HEK293 (cell line): ENCODE results near the gene COA8.

Experiments used
- CTCF ChIA-PET: fragments of 350-600 bp; formaldehyde crosslinking; extraction: SDS; loops from one replicate; lab custom pipeline; 2021; ENCODE audit warnings: antibody characterized with exemption; lab: Yijun Ruan, JAX
- POLR2A ChIA-PET: fragments of 300-600 bp; formaldehyde crosslinking; extraction: SDS; loops from one replicate; lab custom pipeline; 2020; ENCODE audit warnings: antibody characterized with exemption, inconsistent platforms; lab: Yijun Ruan, JAX
- H3K27ac ChIP-seq: fragments of 200-500 bp; sonication (Bioruptor generic); 2 replicates; pipeline ENCODE4 v1.5.1; 2014; ENCODE audit warnings: low read depth, low read length, control low read depth, inconsistent platforms; ENCODE audit errors: extremely low read depth
- H3K36me3 ChIP-seq, 2 experiments: fragments of 200-500 bp in 1 of 2; sonication (Bioruptor generic) in 1 of 2; 1 replicate in 1 of 2; 2 replicates in 1 of 2; pipeline ENCODE4 v1.5.1; 2014 to 2017; ENCODE audit warnings: inconsistent platforms in 2 of 2, low read length in 2 of 2; ENCODE audit not compliant: control insufficient read depth in 2 of 2, insufficient read depth in 1 of 2
- H3K4me1 ChIP-seq: fragments of 200-500 bp; sonication (Bioruptor generic); 2 replicates; pipeline ENCODE4 v1.5.1; 2014; ENCODE audit warnings: mild to moderate bottlenecking, low read length, inconsistent platforms; ENCODE audit not compliant: control insufficient read depth, insufficient read depth
- H3K4me3 ChIP-seq: 2 replicates; pipeline ENCODE4 v1.5.1; 2011; ENCODE audit warnings: low read depth, mild to moderate bottlenecking, control low read depth, low read length, moderate library complexity
- H3K9me3 ChIP-seq: fragments of 200-500 bp; sonication (Bioruptor generic); 2 replicates; pipeline ENCODE4 v1.5.1; 2014; ENCODE audit warnings: low read depth, low read length, inconsistent platforms; ENCODE audit not compliant: control insufficient read depth, insufficient read depth
- HOXA7 ChIP-seq: sonication (generic); formaldehyde crosslinking; IDR thresholded peaks from 2 replicates; pipeline ENCODE4 v1.8.1; 2022; ENCODE audit warnings: missing genetic modification reagents, borderline replicate concordance
- HOXC10 ChIP-seq: sonication (generic); formaldehyde crosslinking; IDR thresholded peaks from 2 replicates; pipeline ENCODE4 v1.8.1; 2023; ENCODE audit warnings: mild to moderate bottlenecking, missing genetic modification reagents
- RBAK ChIP-seq: fragments of 450-650 bp; formaldehyde crosslinking; IDR thresholded peaks from 2 replicates; pipeline ENCODE4 v1.5.1; 2016; ENCODE audit warnings: missing biosample characterization, missing genetic modification characterization
- SETDB1 ChIP-seq: IDR thresholded peaks from one replicate; pipeline ENCODE4 v1.6.1; 2017; ENCODE audit warnings: mild to moderate bottlenecking, low read length, moderate library complexity, mixed read lengths; ENCODE audit not compliant: insufficient read length
- ZBTB21 ChIP-seq: fragments of 450-650 bp; formaldehyde crosslinking; IDR thresholded peaks from 2 replicates; pipeline ENCODE4 v1.5.1; 2017; ENCODE audit warnings: missing biosample characterization, missing genetic modification characterization
- ZBTB48 ChIP-seq: fragments of 450-650 bp; formaldehyde crosslinking; IDR thresholded peaks from 2 replicates; pipeline ENCODE4 v1.5.1; 2016; ENCODE audit warnings: missing biosample characterization, missing genetic modification characterization
- ZNF133 ChIP-seq: fragments of 450-650 bp; formaldehyde crosslinking; IDR thresholded peaks from 2 replicates; pipeline ENCODE4 v1.5.1; 2016; ENCODE audit warnings: missing biosample characterization, missing genetic modification characterization
- ZNF175 ChIP-seq: fragments of 450-650 bp; formaldehyde crosslinking; IDR thresholded peaks from 2 replicates; pipeline ENCODE4 v1.5.1; 2016; ENCODE audit warnings: missing biosample characterization, missing genetic modification characterization
- ZNF302 ChIP-seq: fragments of 450-650 bp; formaldehyde crosslinking; IDR thresholded peaks from 2 replicates; pipeline ENCODE4 v1.5.1; 2016; ENCODE audit warnings: missing biosample characterization, missing genetic modification characterization, low read depth
- ZNF335 ChIP-seq: fragments of 450-650 bp; formaldehyde crosslinking; conservative IDR thresholded peaks from 2 replicates; pipeline ENCODE4 v1.5.1; 2016; ENCODE audit warnings: missing biosample characterization, missing genetic modification characterization
- ZNF366 ChIP-seq: fragments of 450-650 bp; formaldehyde crosslinking; conservative IDR thresholded peaks from 2 replicates; pipeline ENCODE4 v1.5.1; 2016; ENCODE audit warnings: missing biosample characterization, missing genetic modification characterization
- ZNF394 ChIP-seq: fragments of 450-650 bp; formaldehyde crosslinking; IDR thresholded peaks from 2 replicates; pipeline ENCODE4 v1.5.1; 2016; ENCODE audit warnings: missing biosample characterization, missing genetic modification characterization, mild to moderate bottlenecking, moderate library complexity, borderline replicate concordance
- ZNF416 ChIP-seq: fragments of 450-650 bp; formaldehyde crosslinking; IDR thresholded peaks from 2 replicates; pipeline ENCODE4 v1.5.1; 2016; ENCODE audit warnings: missing biosample characterization, missing genetic modification characterization
- ZNF529 ChIP-seq: fragments of 450-650 bp; formaldehyde crosslinking; IDR thresholded peaks from 2 replicates; pipeline ENCODE4 v1.5.1; 2017; ENCODE audit warnings: missing genetic modification characterization, missing biosample characterization; ENCODE audit not compliant: insufficient replicate concordance
- ZNF624 ChIP-seq: fragments of 450-650 bp; formaldehyde crosslinking; IDR thresholded peaks from 2 replicates; pipeline ENCODE4 v1.5.1; 2017; ENCODE audit warnings: missing biosample characterization, missing genetic modification characterization
- ZNF843 ChIP-seq: fragments of 450-650 bp; formaldehyde crosslinking; IDR thresholded peaks from 2 replicates; pipeline ENCODE4 v1.5.1; 2016; ENCODE audit warnings: missing biosample characterization, missing genetic modification characterization
- TF ChIP-seq, protein P1 (sequence below): fragments of 450-650 bp; formaldehyde crosslinking; IDR thresholded peaks from 2 replicates; pipeline ENCODE4 v1.5.1; 2016; ENCODE audit warnings: missing biosample characterization, missing genetic modification characterization

The COA8 gene

DNA sequence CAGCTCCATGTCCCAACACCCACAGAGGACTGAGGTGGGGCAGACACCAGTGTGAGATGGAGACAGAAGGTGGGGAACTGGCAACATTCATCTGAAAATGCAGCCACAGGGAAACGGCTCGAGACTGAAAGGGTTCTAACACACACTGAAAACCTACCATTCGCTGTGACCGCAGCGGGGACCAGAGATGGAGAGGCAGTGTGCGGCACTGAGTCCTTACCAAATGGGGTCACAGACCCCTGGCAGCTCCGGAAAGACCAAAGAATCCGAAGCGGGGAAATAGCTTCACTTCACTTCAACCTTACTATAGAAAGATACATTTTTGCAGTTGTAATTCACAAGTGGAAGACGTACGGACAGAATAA is 9.9 kb upstream of the COA8 start (continued):
- no peak for TF ChIP-seq ZNF843
- TF ChIP-seq, protein P1, sequence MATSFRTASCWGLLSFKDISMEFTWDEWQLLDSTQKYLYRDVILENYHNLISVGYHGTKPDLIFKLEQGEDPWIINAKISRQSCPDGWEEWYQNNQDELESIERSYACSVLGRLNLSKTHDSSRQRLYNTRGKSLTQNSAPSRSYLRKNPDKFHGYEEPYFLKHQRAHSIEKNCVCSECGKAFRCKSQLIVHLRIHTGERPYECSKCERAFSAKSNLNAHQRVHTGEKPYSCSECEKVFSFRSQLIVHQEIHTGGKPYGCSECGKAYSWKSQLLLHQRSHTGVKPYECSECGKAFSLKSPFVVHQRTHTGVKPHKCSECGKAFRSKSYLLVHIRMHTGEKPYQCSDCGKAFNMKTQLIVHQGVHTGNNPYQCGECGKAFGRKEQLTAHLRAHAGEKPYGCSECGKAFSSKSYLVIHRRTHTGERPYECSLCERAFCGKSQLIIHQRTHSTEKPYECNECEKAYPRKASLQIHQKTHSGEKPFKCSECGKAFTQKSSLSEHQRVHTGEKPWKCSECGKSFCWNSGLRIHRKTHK (tag by site-specific recombination): no peak

DNA sequence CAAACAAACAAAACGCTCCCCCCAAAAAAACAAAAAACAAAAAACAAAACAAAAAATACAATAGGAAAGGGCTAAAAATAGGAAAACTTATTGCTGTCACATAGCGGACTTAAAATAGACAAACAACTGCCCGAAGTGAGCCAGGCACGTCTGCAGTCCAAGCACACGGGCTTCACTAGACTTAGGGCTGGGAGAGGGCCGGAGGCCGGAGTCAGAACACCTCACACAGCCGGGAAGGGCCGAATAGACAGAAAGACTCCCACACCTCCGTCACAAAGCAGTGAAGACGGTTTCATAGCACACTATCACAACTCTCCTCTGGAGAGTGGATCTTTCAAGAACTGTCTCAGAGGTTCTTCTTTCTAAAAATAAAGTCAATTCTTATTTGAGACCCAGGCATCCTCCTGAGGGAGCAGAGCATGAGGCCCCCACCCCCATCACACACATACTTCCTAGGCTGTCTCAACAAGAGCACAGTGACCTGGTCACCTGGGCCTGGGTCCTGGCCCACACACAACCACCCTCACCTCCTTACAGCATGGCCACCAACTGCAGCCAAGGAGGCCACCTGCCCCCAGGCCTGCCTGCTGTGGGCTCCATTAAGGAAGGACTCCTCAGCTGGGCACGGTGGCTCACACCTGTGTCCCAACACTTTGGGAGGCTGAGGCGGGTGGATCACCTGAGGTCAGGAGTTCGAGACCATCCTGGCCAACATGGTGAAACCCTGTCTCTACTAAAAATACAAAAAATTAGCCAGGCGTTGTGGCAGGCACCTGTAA is 7.0 kb upstream of the COA8 start:
- H3K9me3 ChIP-seq: no peaks in the 10 kb centered on the region
- H3K27ac ChIP-seq: no peak overlapping the region
- H3K4me3 ChIP-seq: no peak overlapping the region
- H3K36me3 ChIP-seq: peaks cover 16 to 22% of the 10 kb centered on the region in 2 experiments
- CTCF ChIA-PET: interaction anchor here (1.0 kb wide), 1 partner anchor 161 kb away, joined by 3 read pairs; no protein-coding TSS in a partner anchor
- POLR2A ChIA-PET: interaction anchor here (3.1 kb wide), 1 partner anchor 34 kb away, joined by 18 read pairs; the partner anchor contains the start of gene CKB
- H3K4me1 ChIP-seq: peaks cover 33% of the 10 kb centered on the region
- TF ChIP-seq ZNF624 (tag by site-specific recombination): no peak
- TF ChIP-seq ZNF335 (tag by site-specific recombination): 0 out of 2 replicates have a peak, but pooled peaks have one; percentile 15
- TF ChIP-seq, all 188 proteins: peak for 1

DNA sequence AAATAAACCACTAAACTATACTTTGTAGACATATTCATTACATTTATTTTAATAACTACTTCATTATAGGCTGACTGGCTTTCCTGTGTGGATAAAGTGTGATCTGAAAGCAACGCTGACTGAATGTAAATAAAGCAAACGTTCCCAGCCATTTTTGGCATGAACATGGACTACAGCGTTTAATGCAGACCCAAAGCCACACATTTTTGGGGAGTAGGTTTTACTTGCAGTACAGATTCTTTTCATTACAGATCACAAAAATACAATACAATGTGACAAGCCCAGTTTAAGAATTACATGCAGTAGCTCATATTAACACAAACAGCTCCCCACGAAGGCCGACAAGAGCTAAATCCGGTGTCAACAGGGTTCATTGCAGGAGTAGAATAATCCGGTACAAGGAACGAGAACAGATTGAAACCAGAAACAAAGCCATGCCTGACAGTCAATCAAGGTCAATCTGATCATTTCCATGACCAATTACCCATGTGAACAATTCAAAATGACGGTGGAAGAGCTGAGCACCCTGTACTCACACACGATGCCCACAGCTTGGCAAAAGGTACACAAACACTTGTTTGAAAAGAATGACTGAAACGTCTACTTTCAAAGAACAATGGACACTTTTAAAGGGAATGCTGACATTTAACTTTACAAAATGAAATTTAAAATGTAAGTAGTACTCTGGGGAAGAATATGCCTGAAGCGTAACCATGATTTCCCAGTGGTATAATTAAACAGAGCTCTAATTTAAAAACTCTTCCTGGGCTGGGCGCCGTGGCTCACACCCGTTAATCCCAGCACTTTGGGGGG is 5.6 kb upstream of the COA8 start:
- Histone ChIP-seq H3K4me1 (peaks cover 39% of the 10 kb centered on the region), H3K27ac (peak overlapping the region; percentile 8; the same call in 1 of the 2 replicates), H3K9me3 (no peaks in the 10 kb centered on the region), H3K36me3 (peaks cover 16 to 24% of the 10 kb centered on the region in 2 experiments), H3K4me3 (no peak overlapping the region)
- ChIA-PET POLR2A (interaction anchor here (2.1 to 3.1 kb wide), 2 partner anchors 36 to 39 kb away, joined by 9 to 18 read pairs; partner anchors contain the start of gene CKB), CTCF (interaction anchor here (1.2 to 3.8 kb wide), 3 partner anchors 9 to 38 kb away, joined by 3 to 21 read pairs (median 6); no protein-coding TSS in a partner anchor)
- TF ChIP-seq ZNF394: no peak
- no peak for TF ChIP-seq ZNF366 (tag by site-specific recombination)
- no peak for TF ChIP-seq ZNF302 (tag by site-specific recombination)
- TF ChIP-seq HOXC10 (CRISPR knock-in tag): no peak
- TF ChIP-seq ZNF133 (tag by site-specific recombination): no peak
- TF ChIP-seq HOXA7 (CRISPR knock-in tag): no peak
- no peak for TF ChIP-seq ZNF416 (tag by site-specific recombination)
- no peak for TF ChIP-seq ZBTB48 (tag by site-specific recombination)
- no peak for TF ChIP-seq ZNF529 (tag by site-specific recombination)
- TF ChIP-seq ZNF175 (tag by site-specific recombination): no peak
- no peak for TF ChIP-seq SETDB1
- no peak for TF ChIP-seq RBAK (tag by site-specific recombination)
- TF ChIP-seq ZBTB21 (tag by site-specific recombination): no peak
